Upper lobe of left lung (tissue), 4 donors: ENCODE measurements around the gene FOXN3.

Source experiments
- CTCF ChIP-seq, 6 experiments: fragments of 450-650 bp in 4 of 6; fragments of 200-600 bp in 2 of 6; sonication (generic) in 2 of 6; IDR thresholded peaks; one replicate each; pipeline ENCODE4 v1.5.1; 2016 to 2019; ENCODE audit warnings: antibody characterized with exemption in 6 of 6
- POLR2A ChIP-seq, 4 donors: fragments of 450-650 bp; IDR thresholded peaks; one replicate each; pipeline ENCODE4 v1.5.1; 2016 to 2017; ENCODE audit warnings: antibody characterized with exemption in 4 of 4, mild to moderate bottlenecking in 2 of 4

GRCh38 chr14:89165189-89166181 lies 251.5 kb downstream of the FOXN3 start:
- TF ChIP-seq POLR2A (IDR thresholded peaks at IDR 0.05) (no peak), CTCF (IDR thresholded peaks at IDR 0.05) (no peak)
